ENCODE measurements around the gene ATXN7.

Gene ATXN7

GRCh38 chr3:63960048-63960711 lies 96.5 kb downstream of the ATXN7 start:
- no peaks in the 10 kb centered on the region for H3K27me3 ChIP-seq (ENCODE audit: control insufficient read depth in 1 of 2, insufficient read depth in 2 of 2, low read length in 2 of 2)
- no peak overlapping the region for H3K9ac ChIP-seq (ENCODE audit: low read depth in 1 of 2, low read length in 2 of 2)
- H3K9me3 ChIP-seq (ENCODE audit: control insufficient read depth in 1 of 2, low read length in 2 of 2), result no peaks in the 10 kb centered on the region
- H3K27ac ChIP-seq (ENCODE audit: low read depth, low read length), result no peak overlapping the region
- H3K4me1 ChIP-seq (ENCODE audit: control insufficient read depth in 1 of 2, insufficient read depth in 2 of 2, low read length in 2 of 2), result peaks cover 9 to 13% of the 10 kb centered on the region in 2 donors
- peak overlapping the region; percentile 20 to 61 for H3K4me3 ChIP-seq (ENCODE audit: low read depth in 1 of 2, low read length in 2 of 2)
- no peaks in the 10 kb centered on the region for H3K36me3 ChIP-seq (ENCODE audit: control insufficient read depth in 1 of 2, insufficient read depth in 2 of 2, low read length in 2 of 2)

GRCh38 chr3:63961891-63962290 lies 98.2 kb downstream of the ATXN7 start:
- Histone ChIP-seq H3K4me3 (ENCODE audit: low read depth in 1 of 2, low read length in 2 of 2) (no peak overlapping the region), H3K9ac (ENCODE audit: low read depth in 1 of 2, low read length in 2 of 2) (no peak overlapping the region), H3K27me3 (ENCODE audit: control insufficient read depth in 1 of 2, insufficient read depth in 2 of 2, low read length in 2 of 2) (no peaks in the 10 kb centered on the region), H3K36me3 (ENCODE audit: control insufficient read depth in 1 of 2, insufficient read depth in 2 of 2, low read length in 2 of 2) (no peaks in the 10 kb centered on the region), H3K4me1 (ENCODE audit: control insufficient read depth in 1 of 2, insufficient read depth in 2 of 2, low read length in 2 of 2) (peaks cover 20 to 25% of the 10 kb centered on the region in 2 donors), H3K27ac (ENCODE audit: low read depth, low read length) (no peak overlapping the region), H3K9me3 (ENCODE audit: control insufficient read depth in 1 of 2, low read length in 2 of 2) (no peaks in the 10 kb centered on the region)

- no peak overlapping the region for H3K9ac ChIP-seq (ENCODE audit: low read depth in 1 of 2, low read length in 2 of 2)
- no peak overlapping the region for H3K27ac ChIP-seq (ENCODE audit: low read depth, low read length)
- H3K36me3 ChIP-seq (ENCODE audit: control insufficient read depth in 1 of 2, insufficient read depth in 2 of 2, low read length in 2 of 2), result no peaks in the 10 kb centered on the region
- no peak overlapping the region for H3K4me3 ChIP-seq (ENCODE audit: low read depth in 1 of 2, low read length in 2 of 2)
- no peaks in the 10 kb centered on the region for H3K27me3 ChIP-seq (ENCODE audit: control insufficient read depth in 1 of 2, insufficient read depth in 2 of 2, low read length in 2 of 2)
- H3K9me3 ChIP-seq (ENCODE audit: control insufficient read depth in 1 of 2, low read length in 2 of 2), result no peaks in the 10 kb centered on the region
- peaks cover 35 to 39% of the 10 kb centered on the region in 2 donors for H3K4me1 ChIP-seq (ENCODE audit: control insufficient read depth in 1 of 2, insufficient read depth in 2 of 2, low read length in 2 of 2)
Observed at GRCh38 chr3:63963496-63963895, 99.8 kb downstream of the ATXN7 start.

GRCh38 chr3:63964681-63965485 lies 101.2 kb downstream of the ATXN7 start:
- Histone ChIP-seq H3K9ac (ENCODE audit: low read depth in 1 of 2, low read length in 2 of 2) (no peak overlapping the region), H3K36me3 (ENCODE audit: control insufficient read depth in 1 of 2, insufficient read depth in 2 of 2, low read length in 2 of 2) (no peaks in the 10 kb centered on the region), H3K4me3 (ENCODE audit: low read depth in 1 of 2, low read length in 2 of 2) (no peak overlapping the region), H3K9me3 (ENCODE audit: control insufficient read depth in 1 of 2, low read length in 2 of 2) (no peaks in the 10 kb centered on the region), H3K27me3 (ENCODE audit: control insufficient read depth in 1 of 2, insufficient read depth in 2 of 2, low read length in 2 of 2) (no peaks in the 10 kb centered on the region), H3K27ac (ENCODE audit: low read depth, low read length) (no peak overlapping the region), H3K4me1 (ENCODE audit: control insufficient read depth in 1 of 2, insufficient read depth in 2 of 2, low read length in 2 of 2) (peaks cover 45 to 51% of the 10 kb centered on the region in 2 donors)

- Histone ChIP-seq H3K36me3 (ENCODE audit: control insufficient read depth in 1 of 2, insufficient read depth in 2 of 2, low read length in 2 of 2) (no peaks in the 10 kb centered on the region), H3K27ac (ENCODE audit: low read depth, low read length) (no peak overlapping the region), H3K27me3 (ENCODE audit: control insufficient read depth in 1 of 2, insufficient read depth in 2 of 2, low read length in 2 of 2) (no peaks in the 10 kb centered on the region), H3K4me1 (ENCODE audit: control insufficient read depth in 1 of 2, insufficient read depth in 2 of 2, low read length in 2 of 2) (peaks cover 48 to 52% of the 10 kb centered on the region in 2 donors), H3K9me3 (ENCODE audit: control insufficient read depth in 1 of 2, low read length in 2 of 2) (no peaks in the 10 kb centered on the region), H3K4me3 (ENCODE audit: low read depth in 1 of 2, low read length in 2 of 2) (no peak overlapping the region), H3K9ac (ENCODE audit: low read depth in 1 of 2, low read length in 2 of 2) (no peak overlapping the region)
Observed at GRCh38 chr3:63966007-63966406, 102.3 kb downstream of the ATXN7 start.

- Histone ChIP-seq H3K9me3 (ENCODE audit: control insufficient read depth in 1 of 2, low read length in 2 of 2) (no peaks in the 10 kb centered on the region), H3K4me1 (ENCODE audit: control insufficient read depth in 1 of 2, insufficient read depth in 2 of 2, low read length in 2 of 2) (peaks cover 49 to 52% of the 10 kb centered on the region in 2 donors), H3K9ac (ENCODE audit: low read depth in 1 of 2, low read length in 2 of 2) (peak overlapping the region; percentile 3 to 58), H3K36me3 (ENCODE audit: control insufficient read depth in 1 of 2, insufficient read depth in 2 of 2, low read length in 2 of 2) (no peaks in the 10 kb centered on the region), H3K4me3 (ENCODE audit: low read depth in 1 of 2, low read length in 2 of 2) (no peak overlapping the region), H3K27me3 (ENCODE audit: control insufficient read depth in 1 of 2, insufficient read depth in 2 of 2, low read length in 2 of 2) (no peaks in the 10 kb centered on the region), H3K27ac (ENCODE audit: low read depth, low read length) (no peak overlapping the region)
Observed at GRCh38 chr3:63966871-63967270, 103.2 kb downstream of the ATXN7 start.

GRCh38 chr3:63967675-63968611 lies 104.3 kb downstream of the ATXN7 start:
- no peaks in the 10 kb centered on the region for H3K27me3 ChIP-seq (ENCODE audit: control insufficient read depth in 1 of 2, insufficient read depth in 2 of 2, low read length in 2 of 2)
- H3K36me3 ChIP-seq (ENCODE audit: control insufficient read depth in 1 of 2, insufficient read depth in 2 of 2, low read length in 2 of 2), result no peaks in the 10 kb centered on the region
- peak overlapping the region; percentile 58 to 65 for H3K9ac ChIP-seq (ENCODE audit: low read depth in 1 of 2, low read length in 2 of 2)
- no peaks in the 10 kb centered on the region for H3K9me3 ChIP-seq (ENCODE audit: control insufficient read depth in 1 of 2, low read length in 2 of 2)
- H3K4me1 ChIP-seq (ENCODE audit: control insufficient read depth in 1 of 2, insufficient read depth in 2 of 2, low read length in 2 of 2), result peaks cover 49 to 63% of the 10 kb centered on the region in 2 donors
- H3K4me3 ChIP-seq (ENCODE audit: low read depth in 1 of 2, low read length in 2 of 2), result peak overlapping the region; percentile 70 to 78
- peak overlapping the region; percentile 63 for H3K27ac ChIP-seq (ENCODE audit: low read depth, low read length)

GRCh38 chr3:63968612-63969350 lies 105.1 kb downstream of the ATXN7 start:
- peaks cover 49 to 63% of the 10 kb centered on the region in 2 donors for H3K4me1 ChIP-seq (ENCODE audit: control insufficient read depth in 1 of 2, insufficient read depth in 2 of 2, low read length in 2 of 2)
- H3K27me3 ChIP-seq (ENCODE audit: control insufficient read depth in 1 of 2, insufficient read depth in 2 of 2, low read length in 2 of 2), result no peaks in the 10 kb centered on the region
- peak overlapping the region; percentile 58 to 65 for H3K9ac ChIP-seq (ENCODE audit: low read depth in 1 of 2, low read length in 2 of 2)
- H3K4me3 ChIP-seq (ENCODE audit: low read depth in 1 of 2, low read length in 2 of 2), result peak overlapping the region; percentile 70 to 78
- H3K36me3 ChIP-seq (ENCODE audit: control insufficient read depth in 1 of 2, insufficient read depth in 2 of 2, low read length in 2 of 2), result peaks cover 0 to 7% of the 10 kb centered on the region in 2 donors
- no peaks in the 10 kb centered on the region for H3K9me3 ChIP-seq (ENCODE audit: control insufficient read depth in 1 of 2, low read length in 2 of 2)
- H3K27ac ChIP-seq (ENCODE audit: low read depth, low read length), result peak overlapping the region; percentile 63

GRCh38 chr3:63969876-63970275 lies 106.2 kb downstream of the ATXN7 start:
- H3K4me3 ChIP-seq (ENCODE audit: low read depth in 1 of 2, low read length in 2 of 2), result peak overlapping the region; percentile 38 to 70
- H3K4me1 ChIP-seq (ENCODE audit: control insufficient read depth in 1 of 2, insufficient read depth in 2 of 2, low read length in 2 of 2), result peaks cover 49 to 61% of the 10 kb centered on the region in 2 donors

More at GRCh38 chr3:63969876-63970275, 106.2 kb downstream of the ATXN7 start:
- no peak overlapping the region for H3K27ac ChIP-seq (ENCODE audit: low read depth, low read length)
- H3K27me3 ChIP-seq (ENCODE audit: control insufficient read depth in 1 of 2, insufficient read depth in 2 of 2, low read length in 2 of 2), result no peaks in the 10 kb centered on the region
- peaks cover 0 to 7% of the 10 kb centered on the region in 2 donors for H3K36me3 ChIP-seq (ENCODE audit: control insufficient read depth in 1 of 2, insufficient read depth in 2 of 2, low read length in 2 of 2)
- peak overlapping the region in 1 of 2 donors; percentile 58 for H3K9ac ChIP-seq (ENCODE audit: low read depth in 1 of 2, low read length in 2 of 2)
- H3K9me3 ChIP-seq (ENCODE audit: control insufficient read depth in 1 of 2, low read length in 2 of 2), result no peaks in the 10 kb centered on the region
